Renal cortex interstitium (tissue), 11 donors: ENCODE results near the gene DENND6A. TPM values are rescaled to one million over a fixed set of nuclear protein-coding genes. Genes with fewer than 3 reads are reported as not detected.
"Not testable (repeated sequence)": the region's sequence is repeated elsewhere in the genome, so short reads cannot be mapped to it uniquely, and the experiment has no call there.

Source experiments
- DNase-seq, 11 donors: peaks; one replicate each; pipeline ENCODE4 v3.0.0-alpha.2; 2013; ENCODE audit warnings: low read depth in 9 of 11, low spot score in 4 of 11; ENCODE audit errors: extremely low read depth in 1 of 11
- polyA plus RNA-seq, 3 donors: library from polyadenylated mRNA; unstranded; fragments of 120-200 nt; gene quantifications; one replicate each; pipeline ENCODE4 v1.2.1, GENCODE V29; 2013; ENCODE audit not compliant: insufficient read length in 3 of 3

The DENND6A gene
- polyA plus RNA-seq, 3 donors = 30.0 to 35.6 (median 30.2) TPM

- no peak for DNase-seq
Observed at GRCh38 chr3:57658536-57658935, 34.3 kb downstream of the DENND6A start.

- no peak for DNase-seq
Observed at GRCh38 chr3:57655727-57656126, 37.1 kb downstream of the DENND6A start.

- DNase-seq = no peak
Observed at GRCh38 chr3:57654267-57654666, 38.6 kb downstream of the DENND6A start.

GRCh38 chr3:57652203-57652602 lies 40.7 kb downstream of the DENND6A start:
- DNase-seq = no peak

- DNase-seq = no peak
Observed at GRCh38 chr3:57647292-57647940, 45.5 kb downstream of the DENND6A start.

- DNase-seq = peak in 2 of 11 donors; percentile 1 to 7
Observed at GRCh38 chr3:57646723-57647122, 46.2 kb downstream of the DENND6A start.

GRCh38 chr3:57644740-57645139 lies 48.1 kb downstream of the DENND6A start:
- no peak for DNase-seq

- no peak for DNase-seq
Observed at GRCh38 chr3:57637391-57637790, 55.5 kb downstream of the DENND6A start.

- DNase-seq = not testable (repeated sequence)
Observed at GRCh38 chr3:57634259-57634658, 58.6 kb downstream of the DENND6A start.

- DNase-seq = no peak
Observed at GRCh38 chr3:57627976-57628375, 64.9 kb downstream of the DENND6A start.

- no peak for DNase-seq
Observed at GRCh38 chr3:57624801-57625200, 68.1 kb downstream of the DENND6A start.

GRCh38 chr3:57622362-57622761 lies 70.5 kb downstream of the DENND6A start:
- DNase-seq = no peak

- no peak for DNase-seq
Observed at GRCh38 chr3:57617739-57618138, 75.1 kb downstream of the DENND6A start.

GRCh38 chr3:57616233-57616632 lies 76.6 kb downstream of the DENND6A start:
- DNase-seq = no peak

- not testable (repeated sequence) for DNase-seq
Observed at GRCh38 chr3:57611870-57612269, 81.0 kb downstream of the DENND6A start.

- no peak for DNase-seq
Observed at GRCh38 chr3:57605683-57606082, 87.2 kb downstream of the DENND6A start.

GRCh38 chr3:57604971-57605370 lies 87.9 kb downstream of the DENND6A start:
- DNase-seq = no peak

GRCh38 chr3:57600195-57600594 lies 92.7 kb downstream of the DENND6A start:
- DNase-seq = no peak

GRCh38 chr3:57598765-57599360 lies 94.0 kb downstream of the DENND6A start:
- DNase-seq = no peak

GRCh38 chr3:57597127-57597923 lies 95.6 kb downstream of the DENND6A start, which contains the start of gene ARF4:
Gene ARF4 (minus strand): TSS chr3:57597344. CDS start chr3:57597140, 204 bp downstream.
- DNase-seq = peak; percentile 93 to 99 (median 98)
